ENCODE results near the gene SFT2D3. TPM values are rescaled to one million over a fixed set of nuclear protein-coding genes. Genes with fewer than 3 reads are reported as not detected.

Gene SFT2D3
- total and polyA plus RNA-seq, 4 donors, result 3.3 to 4.9 (median 4.0) TPM

DNA sequence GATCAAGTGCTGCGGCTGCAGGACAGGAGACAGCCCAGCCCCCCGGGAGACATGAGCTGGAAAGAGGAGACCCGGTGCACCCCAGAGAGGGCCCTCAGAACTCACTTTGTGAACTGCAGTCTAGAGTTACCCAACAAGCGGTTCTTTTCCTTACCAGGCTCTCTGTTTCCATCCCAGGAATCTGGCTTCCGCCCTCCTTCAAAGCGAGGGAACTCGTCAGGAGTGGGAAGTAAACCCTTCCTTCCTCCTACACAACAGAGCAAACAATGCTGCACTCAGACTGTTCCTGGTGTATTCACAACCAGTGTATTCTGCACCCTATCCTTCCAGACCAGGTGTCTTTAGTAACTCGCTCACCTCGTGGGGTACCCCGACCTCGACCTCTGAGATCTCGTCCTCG is 8.0 kb downstream of the SFT2D3 start:
- no peak for DNase-seq
- Histone ChIP-seq H3K27me3 (ENCODE audit: control insufficient read depth in 1 of 2, insufficient read depth in 2 of 2, low read length in 1 of 2) (no peaks in the 10 kb centered on the region), H3K4me1 (ENCODE audit: control insufficient read depth in 1 of 2, insufficient read depth in 2 of 2, low read length in 2 of 2) (no peaks in the 10 kb centered on the region), H3K4me3 (ENCODE audit: low read length in 2 of 2) (no peak overlapping the region), H3K27ac (ENCODE audit: low read depth in 1 of 2, low read length in 2 of 2) (no peak overlapping the region), H3K9me3 (ENCODE audit: control insufficient read depth, low read length) (no peaks in the 10 kb centered on the region), H3K36me3 (ENCODE audit: control insufficient read depth in 1 of 2, insufficient read depth in 2 of 2, low read length in 1 of 2) (no peaks in the 10 kb centered on the region)
- intact Hi-C loops (cut with DNase I), result loop anchor here in 1 of 2 donors (5.0 kb wide), 1 partner anchor 202 kb away; no protein-coding TSS in a partner anchor
- 95 to 97% methylated on average over 13 of the region's 13 CpGs for WGBS, 2 donors
- ATAC-seq (ENCODE audit: low FRiP score), result no peak

GRCh38 chr2:127712999-127713398 is 11.7 kb downstream of the SFT2D3 start:
- Histone ChIP-seq H3K4me3 (ENCODE audit: low read length in 2 of 2) (no peak overlapping the region), H3K36me3 (ENCODE audit: control insufficient read depth in 1 of 2, insufficient read depth in 2 of 2, low read length in 1 of 2) (no peaks in the 10 kb centered on the region), H3K27ac (ENCODE audit: low read depth in 1 of 2, low read length in 2 of 2) (no peak overlapping the region), H3K27me3 (ENCODE audit: control insufficient read depth in 1 of 2, insufficient read depth in 2 of 2, low read length in 1 of 2) (no peaks in the 10 kb centered on the region), H3K9me3 (ENCODE audit: control insufficient read depth, low read length) (no peaks in the 10 kb centered on the region), H3K4me1 (ENCODE audit: control insufficient read depth in 1 of 2, insufficient read depth in 2 of 2, low read length in 2 of 2) (no peaks in the 10 kb centered on the region)
- intact Hi-C loops (cut with DNase I), result no loop called here
- ATAC-seq (ENCODE audit: low FRiP score) (no peak), DNase-seq (no peak)
- 75 to 82% methylated on average over 2 of the region's 2 CpGs for WGBS, 2 donors

GRCh38 chr2:127713562-127713961 is 12.3 kb downstream of the SFT2D3 start:
- no peaks in the 10 kb centered on the region for H3K4me1 ChIP-seq (ENCODE audit: control insufficient read depth in 1 of 2, insufficient read depth in 2 of 2, low read length in 2 of 2)
- H3K9me3 ChIP-seq (ENCODE audit: control insufficient read depth, low read length), result no peaks in the 10 kb centered on the region
- H3K27me3 ChIP-seq (ENCODE audit: control insufficient read depth in 1 of 2, insufficient read depth in 2 of 2, low read length in 1 of 2), result no peaks in the 10 kb centered on the region
- 94% methylated on average over 25 of the region's 25 CpGs for WGBS, 2 donors
- no peak overlapping the region for H3K27ac ChIP-seq (ENCODE audit: low read depth in 1 of 2, low read length in 2 of 2)
- no peak for ATAC-seq (ENCODE audit: low FRiP score)
- intact Hi-C loops (cut with DNase I), result no loop called here
- no peak for DNase-seq
- no peaks in the 10 kb centered on the region for H3K36me3 ChIP-seq (ENCODE audit: control insufficient read depth in 1 of 2, insufficient read depth in 2 of 2, low read length in 1 of 2)
- no peak overlapping the region for H3K4me3 ChIP-seq (ENCODE audit: low read length in 2 of 2)

DNA sequence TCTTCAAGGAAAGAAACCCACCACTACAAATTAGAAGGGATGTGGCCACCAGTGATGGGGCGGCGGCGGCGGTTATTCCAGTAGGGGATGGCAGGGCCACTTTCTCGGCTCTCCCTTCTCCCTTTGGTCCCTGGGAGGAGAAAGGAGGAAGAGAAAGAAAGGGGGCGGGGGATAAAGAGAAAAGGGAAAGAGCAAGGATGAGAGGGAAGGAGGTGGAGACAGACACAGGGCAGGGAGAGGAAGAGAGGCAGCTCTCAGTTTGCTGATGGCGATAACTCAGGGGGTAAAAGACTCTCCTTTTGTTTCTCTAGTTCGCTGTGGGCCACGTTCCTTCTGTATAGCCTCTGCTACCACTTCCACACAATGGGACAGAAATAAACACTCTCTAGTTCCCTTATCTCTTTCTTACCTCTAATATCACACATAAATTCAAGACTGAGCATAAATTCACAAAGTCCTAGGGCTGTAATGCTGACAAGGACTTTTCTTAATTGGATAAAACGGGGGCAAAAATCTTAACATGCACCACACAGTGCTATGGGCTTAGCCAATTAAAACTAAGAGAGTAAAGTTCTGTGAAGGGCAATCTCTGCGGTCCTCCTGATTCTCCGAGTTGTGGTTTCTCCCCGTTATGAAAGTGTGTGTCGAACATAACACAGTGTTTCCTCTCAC is 14.6 kb downstream of the SFT2D3 start:
- H3K36me3 ChIP-seq (ENCODE audit: control insufficient read depth in 1 of 2, insufficient read depth in 2 of 2, low read length in 1 of 2), result peaks cover 0 to under 1% of the 10 kb centered on the region in 2 donors
- ATAC-seq (ENCODE audit: low FRiP score), result no peak
- no peak for DNase-seq
- intact Hi-C loops (cut with DNase I), result no loop called here
- H3K4me1 ChIP-seq (ENCODE audit: control insufficient read depth in 1 of 2, insufficient read depth in 2 of 2, low read length in 2 of 2), result no peaks in the 10 kb centered on the region
- no peaks in the 10 kb centered on the region for H3K27me3 ChIP-seq (ENCODE audit: control insufficient read depth in 1 of 2, insufficient read depth in 2 of 2, low read length in 1 of 2)
- 94 to 95% methylated on average over 14 of the region's 14 CpGs for WGBS, 2 donors
- no peaks in the 10 kb centered on the region for H3K9me3 ChIP-seq (ENCODE audit: control insufficient read depth, low read length)
- H3K4me3 ChIP-seq (ENCODE audit: low read length in 2 of 2), result no peak overlapping the region
- H3K27ac ChIP-seq (ENCODE audit: low read depth in 1 of 2, low read length in 2 of 2), result no peak overlapping the region

DNA sequence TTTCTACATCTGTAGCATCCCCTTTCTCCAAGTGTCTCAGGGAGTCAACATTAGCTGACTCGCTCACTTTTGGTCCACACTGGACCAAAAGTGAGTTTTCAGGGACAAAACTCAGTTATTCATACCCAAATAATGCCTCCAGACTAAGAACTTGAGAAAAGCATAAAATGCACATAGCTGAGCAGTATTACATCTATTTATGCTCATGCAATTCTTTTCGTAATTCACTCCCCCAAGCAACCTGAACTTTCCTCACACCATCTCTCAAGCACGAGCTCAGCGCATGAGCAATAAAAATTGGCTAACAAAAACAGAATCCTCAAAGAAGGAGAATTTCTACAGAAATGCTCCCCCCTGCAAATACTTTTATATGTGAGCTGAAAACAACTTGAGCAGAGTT is 17.0 kb downstream of the SFT2D3 start:
- 90 to 94% methylated on average over 4 of the region's 4 CpGs for WGBS, 2 donors
- intact Hi-C loops (cut with DNase I), result no loop called here
- Histone ChIP-seq H3K9me3 (ENCODE audit: control insufficient read depth, low read length) (no peaks in the 10 kb centered on the region), H3K27me3 (ENCODE audit: control insufficient read depth in 1 of 2, insufficient read depth in 2 of 2, low read length in 1 of 2) (no peaks in the 10 kb centered on the region), H3K36me3 (ENCODE audit: control insufficient read depth in 1 of 2, insufficient read depth in 2 of 2, low read length in 1 of 2) (peaks cover 0 to 5% of the 10 kb centered on the region in 2 donors), H3K27ac (ENCODE audit: low read depth in 1 of 2, low read length in 2 of 2) (no peak overlapping the region), H3K4me1 (ENCODE audit: control insufficient read depth in 1 of 2, insufficient read depth in 2 of 2, low read length in 2 of 2) (no peaks in the 10 kb centered on the region), H3K4me3 (ENCODE audit: low read length in 2 of 2) (no peak overlapping the region)
- ATAC-seq (ENCODE audit: low FRiP score) (no peak), DNase-seq (no peak)

GRCh38 chr2:127719301-127720218 is 18.3 kb downstream of the SFT2D3 start:
- ATAC-seq (ENCODE audit: low FRiP score), result no peak
- intact Hi-C loops (cut with DNase I), result no loop called here

DNA sequence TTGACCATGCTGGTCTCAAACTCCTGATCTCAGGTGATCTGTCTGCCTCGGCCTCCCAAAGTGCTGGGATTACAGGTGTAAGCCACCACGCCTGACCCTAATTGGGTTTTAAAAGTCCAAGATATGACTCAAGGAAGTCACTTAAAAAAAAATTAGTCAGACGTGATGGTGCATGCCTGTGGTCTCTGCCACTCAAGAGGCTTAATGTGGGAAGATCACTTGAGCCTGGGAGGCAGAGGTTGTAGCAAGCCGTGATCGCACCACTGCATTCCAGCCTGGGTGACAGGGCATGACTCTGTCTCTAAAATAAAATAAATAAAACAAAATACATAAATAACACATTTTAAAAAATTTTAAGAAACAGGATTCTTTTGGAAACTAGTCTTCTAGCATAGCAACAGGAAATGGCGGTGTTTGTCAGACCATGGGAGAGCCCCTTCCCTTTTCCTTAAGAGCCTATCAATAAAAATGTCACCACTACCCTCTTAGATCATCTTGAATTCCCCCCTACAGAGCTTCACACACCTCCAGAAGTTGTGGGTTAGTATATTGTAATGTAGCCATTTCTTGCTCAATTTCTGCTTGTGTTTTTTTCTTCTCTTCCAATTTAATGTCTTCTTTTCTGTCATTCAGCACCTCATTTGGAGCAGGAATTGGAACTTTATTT is 20.1 kb downstream of the SFT2D3 start:
- Histone ChIP-seq H3K27me3 (ENCODE audit: control insufficient read depth in 1 of 2, insufficient read depth in 2 of 2, low read length in 1 of 2) (no peaks in the 10 kb centered on the region), H3K9me3 (ENCODE audit: control insufficient read depth, low read length) (no peaks in the 10 kb centered on the region), H3K27ac (ENCODE audit: low read depth in 1 of 2, low read length in 2 of 2) (no peak overlapping the region), H3K4me1 (ENCODE audit: control insufficient read depth in 1 of 2, insufficient read depth in 2 of 2, low read length in 2 of 2) (no peaks in the 10 kb centered on the region), H3K36me3 (ENCODE audit: control insufficient read depth in 1 of 2, insufficient read depth in 2 of 2, low read length in 1 of 2) (peaks cover 0 to 5% of the 10 kb centered on the region in 2 donors), H3K4me3 (ENCODE audit: low read length in 2 of 2) (no peak overlapping the region)
- ATAC-seq (ENCODE audit: low FRiP score) (no peak), DNase-seq (no peak)
- intact Hi-C loops (cut with DNase I), result no loop called here
- WGBS, 2 donors, result 93 to 96% methylated on average over 6 of the region's 6 CpGs

More at GRCh38 chr2:127719301-127720218, 18.3 kb downstream of the SFT2D3 start:
- no peak for DNase-seq
- Histone ChIP-seq H3K4me3 (ENCODE audit: low read length in 2 of 2) (no peak overlapping the region), H3K36me3 (ENCODE audit: control insufficient read depth in 1 of 2, insufficient read depth in 2 of 2, low read length in 1 of 2) (peaks cover 0 to 5% of the 10 kb centered on the region in 2 donors), H3K9me3 (ENCODE audit: control insufficient read depth, low read length) (no peaks in the 10 kb centered on the region), H3K27me3 (ENCODE audit: control insufficient read depth in 1 of 2, insufficient read depth in 2 of 2, low read length in 1 of 2) (no peaks in the 10 kb centered on the region), H3K4me1 (ENCODE audit: control insufficient read depth in 1 of 2, insufficient read depth in 2 of 2, low read length in 2 of 2) (no peaks in the 10 kb centered on the region), H3K27ac (ENCODE audit: low read depth in 1 of 2, low read length in 2 of 2) (no peak overlapping the region)
- 96% methylated on average over 13 of the region's 13 CpGs for WGBS, 2 donors

DNA sequence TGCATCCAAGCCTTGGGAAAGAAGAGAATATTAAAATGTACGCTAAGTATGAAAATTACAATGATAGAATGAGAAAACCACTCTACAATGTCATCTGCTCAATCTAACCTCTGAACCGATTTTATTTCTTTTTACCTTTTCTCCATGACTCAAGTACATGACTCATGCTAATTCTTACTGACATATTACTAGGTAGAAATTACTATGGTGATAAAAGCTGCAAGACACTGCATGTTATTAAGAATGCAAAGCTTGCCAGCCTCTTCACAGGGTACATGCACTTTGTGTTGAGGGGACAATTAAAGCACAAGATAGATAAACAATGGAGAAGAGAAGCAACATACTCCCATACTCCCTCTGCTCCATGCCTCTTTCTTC is 20.7 kb downstream of the SFT2D3 start:
- no peaks in the 10 kb centered on the region for H3K9me3 ChIP-seq (ENCODE audit: control insufficient read depth, low read length)
- ATAC-seq (ENCODE audit: low FRiP score) (no peak), DNase-seq (no peak)
- no peak overlapping the region for H3K27ac ChIP-seq (ENCODE audit: low read depth in 1 of 2, low read length in 2 of 2)
- H3K4me3 ChIP-seq (ENCODE audit: low read length in 2 of 2), result no peak overlapping the region
- H3K27me3 ChIP-seq (ENCODE audit: control insufficient read depth in 1 of 2, insufficient read depth in 2 of 2, low read length in 1 of 2), result no peaks in the 10 kb centered on the region
- H3K36me3 ChIP-seq (ENCODE audit: control insufficient read depth in 1 of 2, insufficient read depth in 2 of 2, low read length in 1 of 2), result peaks cover 0 to 5% of the 10 kb centered on the region in 2 donors
- intact Hi-C loops (cut with DNase I), result no loop called here
- WGBS, 2 donors, result 90 to 96% methylated on average over 2 of the region's 2 CpGs
- H3K4me1 ChIP-seq (ENCODE audit: control insufficient read depth in 1 of 2, insufficient read depth in 2 of 2, low read length in 2 of 2), result no peaks in the 10 kb centered on the region
